ENCODE results near the gene ARID3C.

- TF ChIP-seq CTCF (IDR thresholded peaks at IDR 0.05) (no peak), TCF7L2 (IDR thresholded peaks at IDR 0.05; ENCODE audit: low read depth, low read length) (no peak)
Measured at GRCh38 chr9:34662526-34663302, 33.8 kb upstream of the ARID3C start, which contains the start of gene CCL27.
